Measurements from ENCODE around the gene MB21D2. TPM values are rescaled to one million over a fixed set of nuclear protein-coding genes. Genes with fewer than 3 reads are reported as not detected.

The MB21D2 gene
- total and polyA plus RNA-seq, 8 donors, result 3.2 to 6.9 (median 5.7) TPM

- H3K27me3 ChIP-seq, result no peaks in the 10 kb centered on the region
- H3K36me3 ChIP-seq, result no peaks in the 10 kb centered on the region
- DNase-seq (no peak), ATAC-seq (no peak)
- H3K9me3 ChIP-seq, result no peaks in the 10 kb centered on the region
- H3K4me1 ChIP-seq, result no peaks in the 10 kb centered on the region
- TF ChIP-seq CTCF (IDR thresholded peaks at IDR 0.05), result no peak
- H3K27ac ChIP-seq, result no peak overlapping the region
- intact Hi-C loops (cut with DNase I), result no loop called here
- no peak overlapping the region for H3K4me3 ChIP-seq
Measured at GRCh38 chr3:192863091-192863420, 54.6 kb downstream of the MB21D2 start.

GRCh38 chr3:192862408-192863090, 55.1 kb downstream of the MB21D2 start:
- no peaks in the 10 kb centered on the region for H3K9me3 ChIP-seq
- no peaks in the 10 kb centered on the region for H3K36me3 ChIP-seq
- DNase-seq (no peak), ATAC-seq (no peak)
- no peaks in the 10 kb centered on the region for H3K27me3 ChIP-seq
- intact Hi-C loops (cut with DNase I), result no loop called here
- no peaks in the 10 kb centered on the region for H3K4me1 ChIP-seq
- H3K27ac ChIP-seq, result no peak overlapping the region
- TF ChIP-seq CTCF (IDR thresholded peaks at IDR 0.05), result no peak
- H3K4me3 ChIP-seq, result no peak overlapping the region

DNA sequence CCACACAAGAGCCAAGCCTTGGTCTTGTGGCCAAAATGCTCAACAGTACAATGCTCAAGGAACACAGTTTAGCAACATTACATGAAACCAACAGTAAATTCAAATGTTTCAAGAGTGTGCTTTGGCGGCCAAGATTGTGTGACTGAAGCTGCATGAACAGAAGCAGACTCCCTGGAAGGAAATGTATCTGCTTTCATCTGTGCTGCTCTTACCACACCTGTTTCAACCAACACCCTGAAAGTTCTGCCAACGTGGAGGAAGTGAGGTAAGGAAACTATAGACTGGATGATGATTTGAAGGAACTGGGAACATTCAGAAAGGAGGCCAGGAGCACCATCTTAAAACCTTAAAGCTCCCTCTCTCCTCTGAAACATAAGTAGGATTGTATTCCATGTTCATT, 55.7 kb downstream of the MB21D2 start:
- Histone ChIP-seq H3K9me3 (no peaks in the 10 kb centered on the region), H3K27ac (no peak overlapping the region), H3K4me3 (no peak overlapping the region), H3K27me3 (no peaks in the 10 kb centered on the region), H3K36me3 (no peaks in the 10 kb centered on the region), H3K4me1 (no peaks in the 10 kb centered on the region)
- no peak for DNase-seq
- TF ChIP-seq CTCF (IDR thresholded peaks at IDR 0.05), result no peak
- intact Hi-C loops (cut with DNase I), result no loop called here
- ATAC-seq, result no peak

DNA sequence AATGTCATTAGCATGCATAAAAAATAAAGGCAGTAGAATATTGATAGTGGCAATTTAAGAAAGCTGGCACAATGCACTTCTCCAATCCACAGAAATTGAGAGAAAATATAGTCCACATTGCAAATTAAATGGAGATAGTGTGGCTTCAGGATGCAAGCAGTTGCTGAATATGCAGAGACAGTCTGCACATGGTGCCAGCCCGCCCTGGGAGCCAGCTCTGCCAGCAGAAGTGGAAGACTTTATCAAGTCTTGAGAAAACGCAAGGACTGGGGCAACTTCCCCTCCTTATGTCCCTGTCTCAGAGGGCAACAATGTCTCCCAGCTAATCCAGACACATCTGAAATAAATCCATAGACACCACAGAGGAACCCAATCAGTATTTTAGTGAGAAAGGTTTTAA, 57.2 kb downstream of the MB21D2 start:
- ATAC-seq (no peak), DNase-seq (no peak)
- Histone ChIP-seq H3K27me3 (no peaks in the 10 kb centered on the region), H3K4me1 (no peaks in the 10 kb centered on the region), H3K27ac (no peak overlapping the region), H3K36me3 (no peaks in the 10 kb centered on the region), H3K4me3 (no peak overlapping the region), H3K9me3 (no peaks in the 10 kb centered on the region)
- TF ChIP-seq CTCF (IDR thresholded peaks at IDR 0.05), result no peak
- intact Hi-C loops (cut with DNase I), result no loop called here

DNA sequence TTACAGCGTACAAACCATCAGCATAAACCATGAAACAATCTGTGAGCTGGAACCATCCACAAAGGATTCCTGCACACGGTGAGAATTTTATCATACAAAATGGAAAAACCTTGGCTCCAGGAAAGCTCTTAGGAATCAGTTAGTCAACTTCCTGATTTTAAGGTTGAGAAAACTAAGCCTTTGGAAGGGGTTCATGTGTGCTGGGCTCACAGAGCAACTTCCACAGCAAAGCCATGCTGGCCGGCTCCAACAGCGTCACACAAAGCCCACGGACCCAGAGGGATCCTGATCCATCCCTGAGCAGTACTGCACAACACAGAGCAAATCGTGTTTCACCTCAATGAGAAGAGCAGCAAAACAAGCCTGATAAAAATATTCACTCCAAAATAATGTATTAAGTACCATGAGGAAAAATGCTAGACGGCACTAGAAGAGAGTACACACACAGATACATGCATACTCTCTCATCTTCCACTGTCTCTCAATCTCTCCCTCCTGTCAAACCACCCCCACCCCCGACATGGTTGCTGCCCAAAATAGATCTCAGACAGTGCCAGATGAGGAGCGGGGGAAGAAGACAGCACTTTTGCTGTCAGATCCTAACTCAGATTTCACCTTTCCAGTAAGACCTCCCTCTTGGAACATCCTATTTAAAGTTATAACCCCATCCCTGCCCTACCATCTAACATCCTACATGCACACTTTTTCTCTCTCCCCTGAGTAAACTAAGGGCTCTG, 58.6 kb downstream of the MB21D2 start:
- Histone ChIP-seq H3K36me3 (no peaks in the 10 kb centered on the region), H3K9me3 (no peaks in the 10 kb centered on the region), H3K4me3 (no peak overlapping the region), H3K27me3 (no peaks in the 10 kb centered on the region), H3K27ac (no peak overlapping the region), H3K4me1 (no peaks in the 10 kb centered on the region)
- ATAC-seq (no peak), DNase-seq (no peak)
- intact Hi-C loops (cut with DNase I), result no loop called here
- no peak for TF ChIP-seq CTCF (IDR thresholded peaks at IDR 0.05)

All from left lung (tissue), 10 donors.